ENCODE measurements around the gene SPRR2A.
"Not testable (repeated sequence)": the region's sequence is repeated elsewhere in the genome, so short reads cannot be mapped to it uniquely, and the experiment has no call there.

SPRR2A gene

GRCh38 chr1:153025797-153026196 is 31.5 kb downstream of the SPRR2A start:
- no peak for DNase-seq (ENCODE audit: low read depth in 2 of 3, low spot score in 1 of 3)

GRCh38 chr1:153024413-153024812 is 32.9 kb downstream of the SPRR2A start:
- DNase-seq (ENCODE audit: low read depth in 2 of 3, low spot score in 1 of 3) = no peak

GRCh38 chr1:153023109-153023508 is 34.2 kb downstream of the SPRR2A start:
- DNase-seq (ENCODE audit: low read depth in 2 of 3, low spot score in 1 of 3) = no peak

- not testable (repeated sequence) for DNase-seq (ENCODE audit: low read depth in 2 of 3, low spot score in 1 of 3)
These were observed 35.0 kb downstream of the SPRR2A start for GRCh38 chr1:153022340-153022739.

- not testable (repeated sequence) for DNase-seq (ENCODE audit: low read depth in 2 of 3, low spot score in 1 of 3)
These were observed 35.5 kb downstream of the SPRR2A start for GRCh38 chr1:153021829-153022228.

- not testable (repeated sequence) for DNase-seq (ENCODE audit: low read depth in 2 of 3, low spot score in 1 of 3)
These were observed 46.0 kb downstream of the SPRR2A start for GRCh38 chr1:153011235-153011758.
